GM21526 (cell line): ENCODE measurements around the gene ITSN2.
A peak's percentile ranks its signal among the peaks of the same experiment; 100 is the strongest.
"Not testable (repeated sequence)": the region's sequence is repeated elsewhere in the genome, so short reads cannot be mapped to it uniquely, and the experiment has no call there.

Experiments
- ATAC-seq: cut with Tn5 transposase; IDR thresholded peaks from one replicate; pipeline ENCODE4 v1.9.1; 2021; ENCODE audit warnings: moderate library complexity; ENCODE audit not compliant: unreplicated experiment, low FRiP score

The ITSN2 gene

DNA sequence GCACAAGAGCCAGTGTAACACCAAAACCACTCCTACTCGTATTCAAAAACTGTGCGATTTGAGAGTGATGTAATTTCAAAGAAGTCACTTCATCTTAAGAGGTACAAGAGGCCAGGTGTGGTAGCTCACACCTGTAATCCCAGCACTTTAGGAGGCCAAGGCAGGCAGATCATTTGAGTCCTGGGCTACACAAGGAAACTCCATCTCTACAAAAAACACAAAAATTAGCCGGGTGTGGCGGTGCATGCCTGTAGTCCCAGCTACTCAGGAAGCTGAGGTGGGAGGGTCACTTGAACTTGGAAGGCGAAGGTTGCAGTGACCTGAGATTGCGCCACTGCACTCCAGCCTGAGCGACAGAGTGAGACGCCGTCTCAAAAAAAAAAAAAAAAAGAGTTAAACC is 21.2 kb downstream of the ITSN2 start:
- ATAC-seq = not testable (repeated sequence)

DNA sequence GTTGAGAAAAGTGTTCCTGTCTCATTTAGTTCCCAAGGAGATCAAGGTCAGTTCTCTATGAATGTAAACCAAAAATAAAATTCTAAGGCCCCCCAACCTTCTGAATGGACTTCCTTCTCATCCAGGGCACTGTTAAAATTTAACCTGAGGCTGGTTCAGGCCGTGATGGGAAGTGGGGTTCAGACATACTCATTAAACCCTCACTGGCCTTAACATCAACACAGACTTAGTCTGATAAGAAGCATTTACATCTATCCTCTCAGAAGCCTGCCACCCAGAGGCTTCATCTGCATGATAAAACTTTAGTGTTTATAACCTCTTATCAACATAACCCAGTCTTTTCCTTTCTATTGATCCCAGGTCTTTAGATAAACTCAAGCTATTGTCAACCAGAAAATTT is 22.4 kb downstream of the ITSN2 start:
- ATAC-seq = no peak

DNA sequence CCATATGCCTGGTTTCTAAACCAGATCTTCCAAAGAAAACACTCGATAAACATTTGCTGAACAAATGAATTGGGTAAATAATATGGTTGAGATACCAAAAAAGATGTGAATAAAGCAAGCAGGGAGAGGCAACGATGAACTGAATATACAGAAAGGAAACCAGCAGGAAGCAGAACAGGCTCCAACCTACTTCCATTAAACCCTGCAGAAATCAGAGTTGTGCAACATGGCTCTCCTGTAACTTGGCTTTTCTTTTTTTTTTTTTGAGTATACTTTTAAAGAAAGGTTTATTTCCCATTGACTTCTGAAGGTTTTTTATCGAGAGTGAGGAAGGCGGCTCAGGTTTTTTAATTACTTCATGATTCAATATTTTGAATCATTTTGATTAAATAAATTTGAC is 23.5 kb downstream of the ITSN2 start:
- no peak for ATAC-seq

GRCh38 chr2:24334245-24334633 is 26.1 kb downstream of the ITSN2 start:
- ATAC-seq = no peak

GRCh38 chr2:24332791-24333540 is 27.4 kb downstream of the ITSN2 start:
- ATAC-seq = no peak

GRCh38 chr2:24330161-24330560 is 30.2 kb downstream of the ITSN2 start:
- ATAC-seq = peak; percentile 1

GRCh38 chr2:24329700-24330099 is 30.6 kb downstream of the ITSN2 start:
- ATAC-seq = peak; percentile 43

- no peak for ATAC-seq
Observed at GRCh38 chr2:24328010-24328409, 32.3 kb downstream of the ITSN2 start.

- no peak for ATAC-seq
Observed at GRCh38 chr2:24317491-24317920, 42.8 kb downstream of the ITSN2 start.

DNA sequence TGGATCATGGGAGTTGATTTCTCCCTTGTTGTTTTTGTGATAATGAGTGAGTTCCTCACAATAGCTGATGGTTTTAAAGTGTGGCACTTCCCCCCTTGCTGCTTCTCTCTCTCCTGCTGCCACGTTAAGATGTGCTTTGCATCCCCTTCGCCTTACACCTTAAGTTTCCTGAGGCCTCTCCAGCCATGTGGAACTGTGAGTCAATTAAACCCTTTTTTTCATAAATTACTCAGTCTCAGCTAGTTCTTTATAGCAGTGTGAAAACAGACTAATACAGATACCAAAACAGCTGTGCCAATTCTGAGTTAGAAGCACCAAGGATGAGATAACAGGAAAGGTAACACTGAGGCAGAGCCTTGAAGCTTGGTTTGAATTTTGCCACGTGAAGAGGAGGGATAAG is 44.7 kb downstream of the ITSN2 start:
- ATAC-seq = no peak

DNA sequence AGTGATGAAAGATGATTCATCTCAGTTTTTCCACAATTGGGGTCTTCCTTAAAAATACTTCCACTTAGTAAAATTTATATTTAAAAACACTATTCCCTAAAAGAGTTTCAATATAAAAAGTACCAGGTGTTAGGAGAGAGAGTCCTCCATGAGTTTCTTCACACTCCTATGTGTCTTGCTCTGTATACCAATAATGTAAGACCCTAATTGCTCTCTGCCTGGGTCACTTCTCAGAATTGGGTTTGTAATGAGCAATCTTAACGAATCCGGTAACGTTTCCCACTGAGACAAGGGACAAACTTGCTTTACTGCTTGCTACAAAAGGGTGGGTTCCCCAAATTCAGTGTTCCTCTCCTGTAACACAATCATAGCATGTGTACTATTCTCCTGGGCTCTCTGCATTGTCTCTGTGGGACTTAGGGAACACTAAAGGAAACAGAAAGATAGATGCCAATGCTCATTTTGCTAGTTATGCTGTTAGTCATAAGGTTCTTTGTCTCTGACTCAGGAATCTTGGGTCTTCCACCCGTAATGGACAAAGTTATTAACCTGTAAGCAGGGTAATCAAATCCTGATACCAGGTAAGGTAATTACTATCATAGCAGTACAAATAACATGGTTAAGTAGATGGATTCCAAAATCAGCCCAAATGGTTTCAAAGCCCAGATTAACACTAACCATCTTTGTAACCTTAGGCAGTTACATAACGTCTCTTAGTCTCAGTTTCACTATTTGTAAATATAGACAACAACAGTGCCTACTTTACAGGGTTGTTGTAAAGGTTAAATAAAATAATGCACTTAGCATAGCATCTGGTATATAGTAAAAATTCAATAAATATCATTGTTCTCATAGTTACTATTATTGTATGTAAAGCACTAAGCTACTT is 46.3 kb downstream of the ITSN2 start:
- ATAC-seq = no peak

DNA sequence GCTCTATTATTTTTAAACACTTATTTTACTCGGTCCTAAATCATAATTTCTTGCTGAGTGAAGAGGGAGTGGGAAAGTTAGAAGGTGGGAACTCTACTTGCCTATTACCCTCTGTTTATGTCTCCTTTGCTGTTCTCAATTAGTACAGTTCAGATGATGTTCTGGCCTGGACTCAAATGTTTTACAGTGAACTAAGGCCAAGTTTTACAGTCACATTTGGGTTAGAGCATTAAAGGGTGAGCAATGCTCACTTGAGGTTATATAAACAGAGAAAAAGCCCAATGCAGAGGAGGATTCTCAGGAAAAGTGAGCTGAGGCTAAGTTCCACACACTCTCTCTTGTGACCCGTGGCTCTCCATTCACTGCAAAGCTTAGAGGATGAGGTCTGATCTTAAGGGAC is 52.4 kb downstream of the ITSN2 start:
- no peak for ATAC-seq

DNA sequence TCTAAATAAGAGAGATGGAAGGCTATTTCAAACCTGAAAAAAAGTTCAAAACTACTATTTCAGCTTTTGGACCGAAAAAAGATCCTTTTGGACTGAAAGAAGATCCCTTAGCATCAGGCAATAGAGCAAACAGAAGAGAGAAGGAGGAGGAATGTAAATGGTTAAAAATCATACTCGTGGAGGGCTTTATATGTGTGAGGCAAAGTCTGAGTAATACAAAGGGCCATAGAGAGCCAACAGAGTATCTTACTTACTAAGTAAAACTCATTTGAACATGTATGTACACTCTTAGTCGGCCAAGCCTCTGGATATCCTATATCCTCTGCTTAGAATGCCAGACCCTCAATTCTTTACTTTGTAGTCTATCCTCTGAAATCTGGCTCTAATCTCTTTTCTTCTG is 55.7 kb downstream of the ITSN2 start:
- no peak for ATAC-seq

- no peak for ATAC-seq
Observed at GRCh38 chr2:24304098-24304497, 56.2 kb downstream of the ITSN2 start.

DNA sequence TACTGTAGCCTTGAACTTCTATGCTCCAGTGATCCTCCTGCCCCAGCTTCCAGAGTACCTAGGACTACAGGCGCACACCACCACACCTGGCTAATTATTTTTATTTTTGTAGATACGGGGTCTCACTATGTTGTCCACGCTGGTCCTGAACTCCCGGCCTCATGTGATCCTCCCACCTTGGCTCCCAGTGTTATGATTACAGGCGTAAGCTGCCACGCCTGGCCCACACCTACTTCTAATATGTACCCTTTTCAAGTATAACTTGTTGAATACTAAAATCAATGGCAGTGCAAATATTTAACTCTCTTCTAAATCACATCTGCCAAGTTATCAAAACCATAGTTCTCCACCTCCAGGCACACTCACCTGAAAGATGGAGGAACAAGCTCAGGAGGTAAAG is 58.7 kb downstream of the ITSN2 start:
- ATAC-seq = no peak

DNA sequence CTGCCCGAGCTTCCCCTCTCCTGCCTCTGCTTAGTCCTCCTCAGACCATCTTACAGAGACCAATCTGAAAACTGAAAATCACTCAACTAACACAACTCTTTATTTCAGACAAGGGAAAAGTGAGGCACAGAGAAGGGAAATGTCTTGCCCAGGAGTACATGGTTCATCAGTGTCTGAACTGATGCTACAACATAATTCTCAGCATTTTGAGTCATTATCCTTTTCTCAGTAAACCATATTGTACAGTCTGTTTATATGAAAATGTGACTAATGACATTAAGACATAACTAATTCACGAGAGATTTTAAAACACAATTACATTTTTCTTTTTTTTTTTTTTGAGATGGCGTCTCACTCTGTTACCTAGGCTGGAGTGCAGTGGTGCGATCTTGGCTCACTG is 62.7 kb downstream of the ITSN2 start:
- no peak for ATAC-seq

GRCh38 chr2:24287171-24287570 is 73.2 kb downstream of the ITSN2 start:
- no peak for ATAC-seq

DNA sequence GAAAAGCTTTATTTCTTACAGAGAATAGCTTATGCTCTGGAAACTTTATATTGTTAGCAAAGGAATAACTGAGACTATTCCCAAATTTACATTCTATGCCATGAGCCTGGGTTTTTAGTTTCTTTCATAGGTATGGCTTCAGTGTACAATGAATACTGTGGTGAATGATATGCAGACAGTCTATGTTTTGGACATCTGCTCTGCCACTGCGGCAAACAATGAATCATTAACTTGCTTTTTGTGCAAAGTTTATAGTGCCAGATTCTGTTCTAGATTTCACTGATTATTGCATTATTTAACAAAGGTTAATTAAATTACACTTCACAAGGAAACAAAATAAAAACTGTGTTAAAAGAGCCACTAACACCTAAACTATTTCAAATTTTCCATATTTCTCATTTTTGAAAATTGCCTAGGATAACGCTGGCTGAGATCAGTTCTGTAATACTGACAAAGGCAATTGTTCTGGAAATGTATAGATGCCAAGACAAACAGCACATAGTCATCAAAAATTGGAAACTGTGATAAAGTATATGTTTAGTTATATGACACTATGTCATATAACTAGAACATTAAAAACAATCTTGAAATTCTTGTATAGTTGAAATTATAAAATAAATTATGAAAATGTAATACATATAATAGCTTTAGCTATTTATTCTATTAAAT is 74.7 kb downstream of the ITSN2 start:
- no peak for ATAC-seq

GRCh38 chr2:24280645-24281044 is 79.7 kb downstream of the ITSN2 start:
- ATAC-seq = no peak

GRCh38 chr2:24280161-24280560 is 80.2 kb downstream of the ITSN2 start:
- ATAC-seq = no peak

GRCh38 chr2:24276349-24276899 is 83.9 kb downstream of the ITSN2 start:
- no peak for ATAC-seq
